Aorta (tissue), 5 donors: ENCODE results near the gene PBX3. TPM values are rescaled to one million over a fixed set of nuclear protein-coding genes. Genes with fewer than 3 reads are reported as not detected.

Experiments used
- ATAC-seq: fragments of 200-7000 bp; cut with Tn5 transposase; one replicate; pipeline ENCODE4 v1.9.1; 2022; ENCODE audit warnings: moderate library complexity; ENCODE audit not compliant: low FRiP score
- DNase-seq, 2 donors: peaks; one replicate each; pipeline ENCODE4 v3.0.0-alpha.2; 2020
- H3K27ac ChIP-seq, 2 donors: one replicate each; pipeline ENCODE4 v1.5.1; 2013; ENCODE audit warnings: low read length in 2 of 2, mild to moderate bottlenecking in 2 of 2, moderate library complexity in 2 of 2, control low read depth in 1 of 2, inconsistent platforms in 1 of 2, low read depth in 1 of 2
- H3K27me3 ChIP-seq, 2 donors: one replicate each; pipeline ENCODE4 v1.6.1; 2013; ENCODE audit warnings: control low read depth in 1 of 2, low read length in 1 of 2, mild to moderate bottlenecking in 1 of 2, moderate library complexity in 1 of 2; ENCODE audit not compliant: insufficient read depth in 2 of 2, control insufficient read depth in 1 of 2
- H3K36me3 ChIP-seq, 2 donors: one replicate each; pipeline ENCODE4 v1.6.1; 2013; ENCODE audit warnings: control low read depth in 1 of 2, low read length in 1 of 2, mild to moderate bottlenecking in 1 of 2; ENCODE audit not compliant: insufficient read depth in 2 of 2, control insufficient read depth in 1 of 2
- H3K4me1 ChIP-seq, 2 donors: one replicate each; pipeline ENCODE4 v1.6.1; 2013; ENCODE audit warnings: low read length in 2 of 2, control low read depth in 1 of 2, mild to moderate bottlenecking in 1 of 2, moderate library complexity in 1 of 2; ENCODE audit not compliant: insufficient read depth in 2 of 2, control insufficient read depth in 1 of 2
- H3K4me3 ChIP-seq, 2 donors: one replicate each; pipeline ENCODE4 v1.5.1; 2013; ENCODE audit warnings: low read length in 2 of 2, control low read depth in 1 of 2, mild to moderate bottlenecking in 1 of 2
- H3K9me3 ChIP-seq: one replicate; pipeline ENCODE4 v1.6.1; 2013; ENCODE audit warnings: mild to moderate bottlenecking, low read length; ENCODE audit not compliant: control insufficient read depth
- WGBS, 2 donors: extraction: QIAGEN DNeasy Blood & Tissue Kit; methylation state at CpG; one replicate each; pipeline ENCODE4 v1.1.7; 2013; 5-methylcytosine and 5-hydroxymethylcytosine counted together
- intact Hi-C, 2 donors: fragments of 100-400 bp; cut with DNase I; formaldehyde crosslinking; loops; one replicate each; pipeline versions ENCODE4 v1.14.2 to v1.15.0; 2022
- polyA plus RNA-seq, 2 donors: library from polyadenylated mRNA; stranded (reverse); fragments of 200-250 nt; gene quantifications; one replicate each; pipeline ENCODE4 v1.2.3, GENCODE V29; 2013
- total RNA-seq, 2 donors: library from RNA; stranded (reverse); fragmentation: NEBNext Ultra II Directional; extraction: Animal tissue kit (Norgen Biotek cat#: 25700); gene quantifications; one replicate each; pipeline ENCODE4 v1.2.1, GENCODE V29; 2021
- donor health status: healthy with polysubstance abuse.
- donor health status: Bipolar disorder and iron deficiency.
- donor health status: DM: no; HTN: no; CAD: no.
- donor health status: DM: no; HTN: no; CAD: no.
- donor health status: DM: yes; HTN: yes; CAD: no.

Gene PBX3
- total and polyA plus RNA-seq, 4 donors, result 10.3 to 44.7 (median 18.8) TPM

GRCh38 chr9:125949703-125950460 lies 202.7 kb downstream of the PBX3 start:
- WGBS, 2 donors, result 94% methylated on average over 9 of the region's 9 CpGs
- Histone ChIP-seq H3K4me3 (no peak overlapping the region), H3K27me3 (no peaks in the 10 kb centered on the region), H3K27ac (no peak overlapping the region), H3K4me1 (no peaks in the 10 kb centered on the region), H3K36me3 (no peaks in the 10 kb centered on the region), H3K9me3 (peaks cover 2% of the 10 kb centered on the region)
- ATAC-seq, result no peak
- DNase-seq, result no peak
- intact Hi-C loops, result no loop called here

GRCh38 chr9:125950880-125951471 lies 203.8 kb downstream of the PBX3 start:
- H3K4me1 ChIP-seq, result no peaks in the 10 kb centered on the region
- WGBS, 2 donors, result 93 to 98% methylated on average over 4 of the region's 4 CpGs

GRCh38 chr9:125953314-125954019 lies 206.3 kb downstream of the PBX3 start:
- 96 to 97% methylated on average over 12 of the region's 12 CpGs for WGBS, 2 donors
- ATAC-seq (no peak), DNase-seq (no peak)
- no peak overlapping the region for H3K4me3 ChIP-seq
- H3K9me3 ChIP-seq, result no peaks in the 10 kb centered on the region
- H3K27me3 ChIP-seq, result no peaks in the 10 kb centered on the region
- H3K27ac ChIP-seq, result no peak overlapping the region
- intact Hi-C loops, result no loop called here
- H3K4me1 ChIP-seq, result no peaks in the 10 kb centered on the region
- no peaks in the 10 kb centered on the region for H3K36me3 ChIP-seq

More at GRCh38 chr9:125950880-125951471, 203.8 kb downstream of the PBX3 start:
- no peak for DNase-seq
- intact Hi-C loops, result no loop called here
- Histone ChIP-seq H3K27me3 (no peaks in the 10 kb centered on the region), H3K4me3 (no peak overlapping the region), H3K9me3 (peaks cover under 1% of the 10 kb centered on the region), H3K36me3 (no peaks in the 10 kb centered on the region), H3K27ac (no peak overlapping the region)
- ATAC-seq, result no peak

GRCh38 chr9:125956102-125956501 lies 208.9 kb downstream of the PBX3 start:
- ATAC-seq (no peak), DNase-seq (no peak)
- Histone ChIP-seq H3K36me3 (no peaks in the 10 kb centered on the region), H3K27me3 (no peaks in the 10 kb centered on the region), H3K9me3 (peaks cover 1% of the 10 kb centered on the region), H3K27ac (no peak overlapping the region), H3K4me3 (no peak overlapping the region), H3K4me1 (no peaks in the 10 kb centered on the region)
- 94 to 95% methylated on average over 5 of the region's 5 CpGs for WGBS, 2 donors
- intact Hi-C loops, result no loop called here

- DNase-seq (no peak), ATAC-seq (no peak)
- H3K27ac ChIP-seq, result no peak overlapping the region
- H3K9me3 ChIP-seq, result peaks cover 1% of the 10 kb centered on the region
- intact Hi-C loops, result no loop called here
- WGBS, 2 donors, result 97 to 99% methylated on average over 3 of the region's 3 CpGs
- no peaks in the 10 kb centered on the region for H3K27me3 ChIP-seq
- no peak overlapping the region for H3K4me3 ChIP-seq
- H3K4me1 ChIP-seq, result no peaks in the 10 kb centered on the region
- H3K36me3 ChIP-seq, result peaks cover 3 to 4% of the 10 kb centered on the region in 2 donors
These were observed 212.1 kb downstream of the PBX3 start for GRCh38 chr9:125959315-125959714.

- peaks cover 1% of the 10 kb centered on the region for H3K9me3 ChIP-seq
- H3K4me1 ChIP-seq, result no peaks in the 10 kb centered on the region
- H3K4me3 ChIP-seq, result no peak overlapping the region
- no peak for DNase-seq
- ATAC-seq, result no peak
- no peaks in the 10 kb centered on the region for H3K27me3 ChIP-seq
- peaks cover 3 to 4% of the 10 kb centered on the region in 2 donors for H3K36me3 ChIP-seq
- intact Hi-C loops, result no loop called here
- no peak overlapping the region for H3K27ac ChIP-seq
- WGBS, 2 donors, result 42 to 43% methylated on average over 6 of the region's 6 CpGs
These were observed 212.9 kb downstream of the PBX3 start for GRCh38 chr9:125959951-125960619.

- no peaks in the 10 kb centered on the region for H3K4me1 ChIP-seq
- H3K4me3 ChIP-seq, result no peak overlapping the region
- H3K27ac ChIP-seq, result no peak overlapping the region
- ATAC-seq, result no peak
- peaks cover 1% of the 10 kb centered on the region for H3K9me3 ChIP-seq
- no peaks in the 10 kb centered on the region for H3K27me3 ChIP-seq
- DNase-seq, result no peak
- intact Hi-C loops, result no loop called here
- WGBS, 2 donors, result 95% methylated on average over 8 of the region's 8 CpGs
- peaks cover 3 to 4% of the 10 kb centered on the region in 2 donors for H3K36me3 ChIP-seq
These were observed 213.5 kb downstream of the PBX3 start for GRCh38 chr9:125960626-125961025.

GRCh38 chr9:125961072-125961471 lies 213.9 kb downstream of the PBX3 start:
- H3K4me1 ChIP-seq, result no peaks in the 10 kb centered on the region
- DNase-seq (no peak), ATAC-seq (no peak)
- H3K9me3 ChIP-seq, result peaks cover 1% of the 10 kb centered on the region
- intact Hi-C loops, result no loop called here
- peaks cover 3 to 4% of the 10 kb centered on the region in 2 donors for H3K36me3 ChIP-seq
- H3K27me3 ChIP-seq, result no peaks in the 10 kb centered on the region
- H3K4me3 ChIP-seq, result no peak overlapping the region
- 88 to 92% methylated on average over 7 of the region's 7 CpGs for WGBS, 2 donors
- H3K27ac ChIP-seq, result no peak overlapping the region
